MM.1S (cell line): ENCODE results near the gene IPMK.

Experiments
- EZH2 ChIP-seq: fragments of 300-600 bp; sonication (generic); optimal IDR thresholded peaks from 2 replicates; pipeline ENCODE3; 2017; ENCODE audit warnings: low read depth, mild to moderate bottlenecking, antibody characterized with exemption, low read length, mixed read lengths
- EZH2phosphoT487 ChIP-seq: fragments of 300-600 bp; sonication (generic); IDR thresholded peaks from 2 replicates; pipeline ENCODE4 v1.6.1; 2018; ENCODE audit warnings: antibody characterized with exemption, low read length
- TF ChIP-seq, protein P1 (sequence below): fragments of 300-600 bp; sonication (generic); IDR thresholded peaks from 2 replicates; pipeline ENCODE4 v1.5.1; 2016; ENCODE audit warnings: antibody characterized with exemption, low read length, mixed read lengths

DNA sequence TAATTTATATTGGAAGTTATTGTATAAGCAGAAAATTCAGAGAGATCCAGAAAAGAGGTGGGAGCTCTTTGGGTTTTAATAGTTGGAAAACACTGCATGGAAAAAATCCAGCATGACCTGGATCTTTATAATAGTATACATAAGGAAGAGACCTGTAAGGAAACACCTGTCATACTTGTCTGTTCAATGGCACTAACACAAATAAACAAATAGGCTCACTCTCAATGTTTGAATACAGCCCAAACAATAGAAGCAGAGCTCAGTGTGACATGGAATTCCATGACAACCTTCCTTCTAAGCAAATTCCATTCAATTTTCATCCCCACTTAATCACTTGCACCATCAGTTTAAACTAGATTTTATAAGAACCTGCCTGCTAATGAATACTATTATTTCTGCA, 33.0 kb upstream of the IPMK start:
- TF ChIP-seq, protein P1, sequence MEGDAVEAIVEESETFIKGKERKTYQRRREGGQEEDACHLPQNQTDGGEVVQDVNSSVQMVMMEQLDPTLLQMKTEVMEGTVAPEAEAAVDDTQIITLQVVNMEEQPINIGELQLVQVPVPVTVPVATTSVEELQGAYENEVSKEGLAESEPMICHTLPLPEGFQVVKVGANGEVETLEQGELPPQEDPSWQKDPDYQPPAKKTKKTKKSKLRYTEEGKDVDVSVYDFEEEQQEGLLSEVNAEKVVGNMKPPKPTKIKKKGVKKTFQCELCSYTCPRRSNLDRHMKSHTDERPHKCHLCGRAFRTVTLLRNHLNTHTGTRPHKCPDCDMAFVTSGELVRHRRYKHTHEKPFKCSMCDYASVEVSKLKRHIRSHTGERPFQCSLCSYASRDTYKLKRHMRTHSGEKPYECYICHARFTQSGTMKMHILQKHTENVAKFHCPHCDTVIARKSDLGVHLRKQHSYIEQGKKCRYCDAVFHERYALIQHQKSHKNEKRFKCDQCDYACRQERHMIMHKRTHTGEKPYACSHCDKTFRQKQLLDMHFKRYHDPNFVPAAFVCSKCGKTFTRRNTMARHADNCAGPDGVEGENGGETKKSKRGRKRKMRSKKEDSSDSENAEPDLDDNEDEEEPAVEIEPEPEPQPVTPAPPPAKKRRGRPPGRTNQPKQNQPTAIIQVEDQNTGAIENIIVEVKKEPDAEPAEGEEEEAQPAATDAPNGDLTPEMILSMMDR = no peak
- TF ChIP-seq EZH2 (no peak), EZH2phosphoT487 (no peak)
